GM10266 (cell line): ENCODE data around the gene TMEM179.

ENCODE experiments used
- DNase-seq: peaks from one replicate; pipeline ENCODE4 v3.0.0; 2012; ENCODE audit errors: extremely low spot score
- CTCF ChIP-seq: IDR thresholded peaks from 2 replicates; pipeline ENCODE4 v1.5.1; 2012; ENCODE audit warnings: mild to moderate bottlenecking, low read depth; ENCODE audit not compliant: control insufficient read depth, insufficient read depth; ENCODE audit errors: missing control alignments

Gene TMEM179

GRCh38 chr14:104561124-104561557 lies 43.4 kb downstream of the TMEM179 start:
- no peak for DNase-seq

GRCh38 chr14:104560586-104560945 lies 44.0 kb downstream of the TMEM179 start:
- no peak for TF ChIP-seq CTCF
- DNase-seq: no peak

More at GRCh38 chr14:104561124-104561557, 43.4 kb downstream of the TMEM179 start:
- TF ChIP-seq CTCF: no peak

- no peak for DNase-seq
- no peak for TF ChIP-seq CTCF
Measured at GRCh38 chr14:104559804-104560585, 44.6 kb downstream of the TMEM179 start.

GRCh38 chr14:104559028-104559803 lies 45.4 kb downstream of the TMEM179 start:
- no peak for DNase-seq
- no peak for TF ChIP-seq CTCF

- TF ChIP-seq CTCF: no peak
- DNase-seq: no peak
Measured at GRCh38 chr14:104558231-104559027, 46.1 kb downstream of the TMEM179 start.

- DNase-seq: no peak
- no peak for TF ChIP-seq CTCF
Measured at GRCh38 chr14:104557766-104558165, 46.8 kb downstream of the TMEM179 start.
